A549 (cell line): Measurements from ENCODE around the gene SLC16A6. TPM values are rescaled to one million over a fixed set of nuclear protein-coding genes. Genes with fewer than 3 reads are reported as not detected.

Experiments
- ATAC-seq, 2 experiments: fragments of 200-7000 bp in 1 of 2; fragments of >200 bp in 1 of 2; cut with Nextera tagmentation in 1 of 2; cut with Tn5 transposase in 1 of 2; 3 replicates each; pipeline versions ENCODE4 v1.8.0 to v1.9.1; 2018 to 2020; ENCODE audit warnings: mild to moderate bottlenecking in 1 of 2, moderate library complexity in 1 of 2
- CTCF ChIA-PET: fragments of 300-600 bp; sonication (Branson Sonifier 250); formaldehyde crosslinking; extraction: SDS; loops from one replicate; lab custom pipeline; 2021; ENCODE audit warnings: antibody characterized with exemption, inconsistent platforms; lab: Yijun Ruan, JAX
- POLR2A ChIA-PET: fragments of 350-600 bp; formaldehyde crosslinking; extraction: SDS; loops from one replicate; lab custom pipeline; 2021; ENCODE audit warnings: antibody characterized with exemption, inconsistent platforms; lab: Yijun Ruan, JAX
- DNase-seq, 2 experiments: peaks; one replicate each; pipeline versions ENCODE4 v3.0.0 to v3.0.0-alpha.2; 2011 to 2016; ENCODE audit warnings: low read depth in 1 of 2, low spot score in 1 of 2
- FAIRE-seq: peaks from 2 replicates; lab custom pipeline; 2011; peaks lifted over from hg19 to GRCh38; lab: Jason Lieb, UNC
- H3K27ac ChIP-seq, 2 experiments: fragments of >200 bp; sonication (Bioruptor Twin); formaldehyde crosslinking; 3 replicates each; pipeline ENCODE4 v1.5.1; 2016 to 2017
- H3K4me1 ChIP-seq: fragments of >200 bp; sonication (Bioruptor Twin); formaldehyde crosslinking; 3 replicates; pipeline ENCODE4 v1.6.1; 2016
- H3K4me2 ChIP-seq: fragments of >200 bp; sonication (Bioruptor Twin); formaldehyde crosslinking; 3 replicates; pipeline ENCODE4 v1.6.1; 2016
- H3K4me3 ChIP-seq: fragments of >200 bp; sonication (Bioruptor Twin); formaldehyde crosslinking; 3 replicates; pipeline ENCODE4 v1.5.1; 2016
- H3K9me3 ChIP-seq: fragments of >200 bp; sonication (Bioruptor Twin); formaldehyde crosslinking; 3 replicates; pipeline ENCODE4 v1.6.1; 2016
- BHLHE40 ChIP-seq: IDR thresholded peaks from 2 replicates; pipeline ENCODE4 v1.6.1; 2012; ENCODE audit warnings: low read depth, low read length, inconsistent platforms
- CBX2 ChIP-seq: fragments of 200-600 bp; sonication (generic); IDR thresholded peaks from 2 replicates; pipeline ENCODE4 v1.6.1; 2016; ENCODE audit warnings: low read depth, mild to moderate bottlenecking, borderline replicate concordance
- CEBPB ChIP-seq, 2 experiments: fragments of >200 bp in 1 of 2; sonication (Bioruptor Twin) in 1 of 2; formaldehyde crosslinking in 1 of 2; IDR thresholded peaks; 2 replicates each; pipeline ENCODE4 v1.6.1; 2012 to 2016
- CHD2 ChIP-seq: fragments of 150-350 bp; IDR thresholded peaks from 2 replicates; pipeline ENCODE4 v1.6.1; 2014; ENCODE audit warnings: low read length; ENCODE audit not compliant: partially characterized antibody
- EHMT2 ChIP-seq: fragments of 200-600 bp; sonication (generic); IDR thresholded peaks from 2 replicates; pipeline ENCODE4 v1.6.1; 2016; ENCODE audit warnings: antibody characterized with exemption, low read depth, mild to moderate bottlenecking, moderate library complexity
- FOSB ChIP-seq: fragments of 250-450 bp; sonication (Bioruptor Pico); IDR thresholded peaks from 2 replicates; pipeline ENCODE4 v1.5.0; 2020; ENCODE audit warnings: mild to moderate bottlenecking, moderate library complexity
- FOSL2 ChIP-seq, 2 experiments: fragments of 450-650 bp in 1 of 2; fragments of >200 bp in 1 of 2; sonication (Bioruptor Twin) in 1 of 2; formaldehyde crosslinking; IDR thresholded peaks; 2 replicates each; pipeline versions ENCODE4 v1.5.0 to v1.6.1; 2016 to 2020; ENCODE audit warnings: mild to moderate bottlenecking in 1 of 2, moderate library complexity in 1 of 2
- FOXS1 ChIP-seq: fragments of 250-450 bp; sonication (Bioruptor Pico); IDR thresholded peaks from 2 replicates; pipeline ENCODE4 v1.5.0; 2020; ENCODE audit warnings: mild to moderate bottlenecking, moderate library complexity
- HEYL ChIP-seq: fragments of 250-450 bp; sonication (Bioruptor Pico); IDR thresholded peaks from 2 replicates; pipeline ENCODE4 v1.8.0; 2021; ENCODE audit warnings: mild to moderate bottlenecking, moderate library complexity
- HOXA7 ChIP-seq: fragments of 250-450 bp; sonication (Bioruptor Pico); IDR thresholded peaks from 2 replicates; pipeline ENCODE4 v1.5.0; 2020; ENCODE audit warnings: mild to moderate bottlenecking, moderate library complexity
- HOXB5 ChIP-seq: fragments of 250-450 bp; sonication (Bioruptor Pico); IDR thresholded peaks from 2 replicates; pipeline ENCODE4 v1.5.0; 2020; ENCODE audit warnings: mild to moderate bottlenecking, moderate library complexity
- JUN ChIP-seq, 2 experiments: fragments of >200 bp; sonication (Bioruptor Twin); formaldehyde crosslinking; IDR thresholded peaks; 2 replicates in 1 of 2; 3 replicates in 1 of 2; pipeline ENCODE4 v1.6.1; 2016 to 2017
- JUNB ChIP-seq: fragments of >200 bp; sonication (Bioruptor Twin); formaldehyde crosslinking; IDR thresholded peaks from 2 replicates; pipeline ENCODE4 v1.6.1; 2016
- KDM1A ChIP-seq: fragments of 200-600 bp; sonication (generic); IDR thresholded peaks from 2 replicates; pipeline ENCODE4 v1.6.1; 2016; ENCODE audit warnings: low read depth, mild to moderate bottlenecking
- MYC ChIP-seq: IDR thresholded peaks from 2 replicates; pipeline ENCODE4 v1.6.1; 2012; ENCODE audit warnings: mild to moderate bottlenecking, inconsistent platforms, low read length, improper control_type of control experiment, borderline replicate concordance
- NPAS2 ChIP-seq: fragments of 250-450 bp; sonication (Bioruptor Pico); IDR thresholded peaks from 2 replicates; pipeline ENCODE4 v1.8.0; 2022; ENCODE audit warnings: mild to moderate bottlenecking, moderate library complexity, borderline replicate concordance
- POLR2A ChIP-seq: IDR thresholded peaks from 2 replicates; pipeline ENCODE4 v1.6.1; 2012; ENCODE audit warnings: mild to moderate bottlenecking, low read length
- POLR2AphosphoS2 ChIP-seq: conservative IDR thresholded peaks from 2 replicates; pipeline ENCODE4 v1.6.1; 2012; ENCODE audit warnings: low read length, improper control_type of control experiment, inconsistent platforms
- RAD21 ChIP-seq, 2 experiments: fragments of >200 bp in 1 of 2; sonication (Bioruptor Twin) in 1 of 2; formaldehyde crosslinking in 1 of 2; IDR thresholded peaks in 1 of 2; conservative IDR thresholded peaks in 1 of 2; 2 replicates in 1 of 2; 3 replicates in 1 of 2; pipeline ENCODE4 v1.6.1; 2012 to 2018; ENCODE audit warnings: inconsistent platforms in 1 of 2
- RCOR1 ChIP-seq: fragments of 150-350 bp; IDR thresholded peaks from 2 replicates; pipeline ENCODE4 v1.6.1; 2014; ENCODE audit warnings: antibody characterized with exemption, low read length, low read depth
- SMC3 ChIP-seq: fragments of >200 bp; sonication (Bioruptor Twin); formaldehyde crosslinking; IDR thresholded peaks from 3 replicates; pipeline ENCODE4 v1.6.1; 2018; ENCODE audit warnings: inconsistent platforms
- TFCP2L1 ChIP-seq: fragments of 250-450 bp; sonication (Bioruptor Pico); IDR thresholded peaks from 2 replicates; pipeline ENCODE4 v1.5.0; 2021; ENCODE audit warnings: mild to moderate bottlenecking
- WGBS: methylation state at CpG from one replicate; pipeline ENCODE4 v1.1.6; 2017; ENCODE audit errors: missing lambda C conversion rate; 5-methylcytosine and 5-hydroxymethylcytosine counted together
- polyA plus RNA-seq, 4 experiments: library from polyadenylated mRNA; depleted of rRNA in 3 of 4; stranded (reverse); fragments of >200 nt; fragmentation: RNase III in 1 of 4; extraction: RNeasy Plus Mini Kit Qiagen cat#74134 plus additional on column Dnase treatment in 1 of 4; gene quantifications; 2 replicates in 3 of 4; 3 replicates in 1 of 4; pipeline ENCODE4 v1.2.3, GENCODE V29; 2011 to 2017
- TF ChIP-seq, protein P1 (sequence below): fragments of 450-650 bp; IDR thresholded peaks from 2 replicates; pipeline ENCODE4 v1.6.1; 2014; ENCODE audit warnings: antibody characterized with exemption
- TF ChIP-seq, protein P2 (sequence below): IDR thresholded peaks from 2 replicates; pipeline ENCODE4 v1.6.1; 2012
- TF ChIP-seq, protein P3 (sequence below): IDR thresholded peaks from 2 replicates; pipeline ENCODE4 v1.6.1; 2012; ENCODE audit warnings: low read depth, borderline replicate concordance
- TF ChIP-seq, protein P4 (sequence below): fragments of 150-350 bp; IDR thresholded peaks from 2 replicates; pipeline ENCODE4 v1.6.1; 2014; ENCODE audit warnings: low read depth, mild to moderate bottlenecking, low read length

The SLC16A6 gene
- polyA plus RNA-seq, 2 of the 4 experiments (the other 2 are of a cell fraction), result 0.17 to 0.52 TPM

DNA sequence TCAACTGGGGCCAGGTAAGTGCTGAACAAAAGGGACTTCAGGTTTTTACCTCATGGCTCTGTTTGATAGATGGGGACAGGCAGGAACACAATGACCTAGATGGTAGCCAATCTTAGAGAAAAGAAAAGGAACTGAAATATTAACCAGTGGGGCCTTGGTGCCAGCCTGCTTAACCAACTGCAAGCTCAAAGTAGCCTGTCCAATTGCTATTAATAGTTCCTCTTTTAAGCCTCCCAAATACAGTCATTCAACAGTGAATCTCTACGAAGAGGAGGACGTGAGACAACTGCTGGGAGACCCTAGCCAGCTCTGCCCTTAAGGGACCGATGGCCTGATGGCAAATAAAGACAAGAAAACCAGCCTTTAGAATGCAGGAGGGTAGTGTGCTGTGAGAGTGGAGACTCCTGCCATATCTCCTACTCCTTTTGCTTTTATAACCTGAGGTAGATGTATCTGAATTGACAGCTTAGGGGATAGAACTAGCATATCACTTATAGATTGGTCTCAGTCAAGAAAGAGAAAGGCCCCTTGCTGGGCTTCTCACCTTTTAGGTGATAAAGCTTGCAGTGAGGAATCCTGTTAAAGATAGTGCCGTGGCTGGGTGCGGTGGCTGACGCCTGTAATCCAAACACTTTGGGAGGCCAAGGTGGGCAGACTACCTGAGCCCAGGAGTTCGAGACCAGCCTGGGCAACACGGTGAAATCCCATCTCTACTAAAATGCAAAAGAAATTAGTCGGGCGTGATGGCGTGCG, 28.7 kb upstream of the SLC16A6 start:
- WGBS, result 83% methylated on average over 12 of the region's 12 CpGs
- peaks cover 11% of the 10 kb centered on the region for H3K4me1 ChIP-seq
- DNase-seq (no peak), ATAC-seq (no peak), FAIRE-seq (no peak)
- TF ChIP-seq POLR2AphosphoS2 (no peak), EHMT2 (no peak), FOXS1 (CRISPR knock-in tag) (no peak), HEYL (no peak), BHLHE40 (no peak), RAD21 (conservative IDR thresholded peaks at IDR 0.05 in 1 of 2, IDR thresholded peaks at IDR 0.05 in 1 of 2) (no peak), FOSB (CRISPR knock-in tag) (no peak)
- TF ChIP-seq, protein P1, sequence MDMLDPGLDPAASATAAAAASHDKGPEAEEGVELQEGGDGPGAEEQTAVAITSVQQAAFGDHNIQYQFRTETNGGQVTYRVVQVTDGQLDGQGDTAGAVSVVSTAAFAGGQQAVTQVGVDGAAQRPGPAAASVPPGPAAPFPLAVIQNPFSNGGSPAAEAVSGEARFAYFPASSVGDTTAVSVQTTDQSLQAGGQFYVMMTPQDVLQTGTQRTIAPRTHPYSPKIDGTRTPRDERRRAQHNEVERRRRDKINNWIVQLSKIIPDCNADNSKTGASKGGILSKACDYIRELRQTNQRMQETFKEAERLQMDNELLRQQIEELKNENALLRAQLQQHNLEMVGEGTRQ, result no peak
- CTCF ChIA-PET, result interaction anchor here (1.0 to 2.8 kb wide), 3 partner anchors 10 to 112 kb away, joined by 4 to 11 read pairs (median 8); no protein-coding TSS in a partner anchor
- H3K4me2 ChIP-seq, result no peak overlapping the region
- no peak overlapping the region for H3K27ac ChIP-seq
- POLR2A ChIA-PET, result no interaction called here
- no peak overlapping the region for H3K4me3 ChIP-seq
- no peaks in the 10 kb centered on the region for H3K9me3 ChIP-seq

DNA sequence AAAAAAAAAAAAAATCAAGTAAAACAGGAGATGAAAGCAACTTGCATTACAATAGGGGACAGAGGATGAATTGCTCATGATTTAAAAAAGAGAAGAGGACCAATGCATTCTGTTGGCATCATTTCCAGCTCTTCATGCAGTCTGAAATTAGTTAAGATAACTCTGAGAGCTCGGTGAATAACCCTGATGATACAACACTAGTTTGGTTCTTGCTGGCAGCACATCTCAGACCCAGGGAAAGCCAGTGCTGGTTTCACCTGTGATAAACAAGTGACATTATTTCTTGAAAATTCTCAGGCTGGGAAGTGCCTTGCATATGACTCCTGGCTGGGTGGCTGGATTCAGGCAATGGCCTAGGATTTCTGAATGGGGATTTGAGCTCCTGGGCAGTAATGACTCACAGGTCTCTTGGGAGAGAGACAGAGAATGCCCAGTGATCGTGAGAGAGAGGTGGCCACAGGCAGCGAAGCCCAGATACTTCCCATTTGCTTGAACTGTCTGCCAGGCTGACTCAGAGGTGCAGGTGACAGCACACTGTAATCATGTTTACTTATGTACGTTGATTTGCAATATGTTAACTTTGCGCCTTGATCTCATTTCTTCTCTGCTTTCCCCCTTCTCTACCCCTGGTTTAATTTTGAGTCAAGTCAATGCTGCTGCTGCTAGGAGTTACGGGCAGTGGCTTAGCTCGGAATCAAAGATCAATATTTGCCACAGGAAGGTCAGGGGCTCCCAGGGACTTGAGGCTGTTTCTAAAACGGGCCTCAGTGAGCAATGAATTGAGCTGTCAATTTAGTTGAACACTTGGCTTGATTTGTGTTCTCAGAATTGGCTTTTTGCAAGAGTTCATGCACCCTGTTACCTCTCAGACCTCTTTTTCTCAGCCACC, 27.4 kb upstream of the SLC16A6 start:
- CTCF ChIA-PET, result interaction anchor here (0.6 to 2.6 kb wide), 7 partner anchors 10 to 118 kb away, joined by 3 to 11 read pairs (median 3); no protein-coding TSS in a partner anchor
- 35% methylated on average over 8 of the region's 8 CpGs for WGBS
- H3K4me2 ChIP-seq, result peak overlapping the region; percentile 11; the same call in 2 of the 3 replicates
- H3K9me3 ChIP-seq, result no peaks in the 10 kb centered on the region
- peaks cover 11% of the 10 kb centered on the region for H3K4me1 ChIP-seq
- no peak for FAIRE-seq
- POLR2A ChIA-PET, result interaction anchor here (1.2 kb wide), 1 partner anchor 27 kb away, joined by 3 read pairs; the partner anchor contains the start of gene ARSG
- TF ChIP-seq JUNB, result 0 out of 2 replicates have a peak, but pooled peaks have one; percentile 21
- TF ChIP-seq, protein P2, sequence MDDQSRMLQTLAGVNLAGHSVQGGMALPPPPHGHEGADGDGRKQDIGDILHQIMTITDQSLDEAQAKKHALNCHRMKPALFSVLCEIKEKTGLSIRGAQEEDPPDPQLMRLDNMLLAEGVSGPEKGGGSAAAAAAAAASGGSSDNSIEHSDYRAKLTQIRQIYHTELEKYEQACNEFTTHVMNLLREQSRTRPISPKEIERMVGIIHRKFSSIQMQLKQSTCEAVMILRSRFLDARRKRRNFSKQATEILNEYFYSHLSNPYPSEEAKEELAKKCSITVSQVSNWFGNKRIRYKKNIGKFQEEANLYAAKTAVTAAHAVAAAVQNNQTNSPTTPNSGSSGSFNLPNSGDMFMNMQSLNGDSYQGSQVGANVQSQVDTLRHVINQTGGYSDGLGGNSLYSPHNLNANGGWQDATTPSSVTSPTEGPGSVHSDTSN, result no peak
- TF ChIP-seq FOSL2 (IDR thresholded peaks at IDR 0.05), result no peak
- peak; percentile 54 for TF ChIP-seq FOSL2 (CRISPR knock-in tag; IDR thresholded peaks at IDR 0.05)
- no peak for TF ChIP-seq HOXA7 (CRISPR knock-in tag)
- TF ChIP-seq JUN (IDR thresholded peaks at IDR 0.05), result no peak
- no peak for TF ChIP-seq NPAS2 (CRISPR knock-in tag)
- TF ChIP-seq RCOR1, result no peak
- no peak overlapping the region for H3K4me3 ChIP-seq
- peak; percentile 43 to 53 for DNase-seq
- ATAC-seq, result peak; percentile 67 to 84
- no peak overlapping the region for H3K27ac ChIP-seq

DNA sequence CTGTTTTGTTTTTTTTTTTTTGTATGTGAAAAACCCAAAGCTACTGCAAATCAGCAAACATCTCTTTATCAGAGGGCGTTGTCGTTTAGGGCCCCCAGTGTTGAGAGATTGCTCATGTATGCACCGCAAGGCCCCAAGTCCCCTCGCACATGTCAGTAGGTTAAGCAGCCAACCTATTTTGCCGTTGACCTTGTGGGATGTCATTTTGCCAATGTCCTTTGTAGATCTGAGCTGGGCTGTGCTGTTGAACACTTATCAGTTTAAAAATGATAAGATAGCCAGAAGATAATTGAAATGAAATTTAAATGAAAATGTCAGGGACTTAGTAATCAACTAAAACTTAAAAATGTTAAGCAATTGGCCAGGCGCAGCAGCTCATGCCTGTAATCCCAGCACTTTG, 26.5 kb upstream of the SLC16A6 start:
- ATAC-seq, result no peak
- no peak for FAIRE-seq
- Histone ChIP-seq H3K4me3 (no peak overlapping the region), H3K27ac (no peak overlapping the region), H3K9me3 (no peaks in the 10 kb centered on the region), H3K4me1 (peaks cover 15% of the 10 kb centered on the region), H3K4me2 (no peak overlapping the region)
- DNase-seq, result no peak
- ChIA-PET CTCF (interaction anchor here (0.6 to 2.6 kb wide), 5 partner anchors 11 to 119 kb away, joined by 3 to 11 read pairs (median 4); no protein-coding TSS in a partner anchor), POLR2A (interaction anchor here (1.2 kb wide), 1 partner anchor 26 kb away, joined by 3 read pairs; the partner anchor contains the start of gene ARSG)
- WGBS, result 87% methylated on average over 6 of the region's 6 CpGs
- TF ChIP-seq MYC (no peak), CEBPB (IDR thresholded peaks at IDR 0.05) (no peak), TFCP2L1 (CRISPR knock-in tag) (no peak), CBX2 (no peak), HOXB5 (CRISPR knock-in tag) (no peak), CHD2 (no peak), KDM1A (no peak), SMC3 (no peak), POLR2A (no peak)
- TF ChIP-seq, protein P3, sequence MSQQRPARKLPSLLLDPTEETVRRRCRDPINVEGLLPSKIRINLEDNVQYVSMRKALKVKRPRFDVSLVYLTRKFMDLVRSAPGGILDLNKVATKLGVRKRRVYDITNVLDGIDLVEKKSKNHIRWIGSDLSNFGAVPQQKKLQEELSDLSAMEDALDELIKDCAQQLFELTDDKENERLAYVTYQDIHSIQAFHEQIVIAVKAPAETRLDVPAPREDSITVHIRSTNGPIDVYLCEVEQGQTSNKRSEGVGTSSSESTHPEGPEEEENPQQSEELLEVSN, result no peak
- TF ChIP-seq, protein P4, sequence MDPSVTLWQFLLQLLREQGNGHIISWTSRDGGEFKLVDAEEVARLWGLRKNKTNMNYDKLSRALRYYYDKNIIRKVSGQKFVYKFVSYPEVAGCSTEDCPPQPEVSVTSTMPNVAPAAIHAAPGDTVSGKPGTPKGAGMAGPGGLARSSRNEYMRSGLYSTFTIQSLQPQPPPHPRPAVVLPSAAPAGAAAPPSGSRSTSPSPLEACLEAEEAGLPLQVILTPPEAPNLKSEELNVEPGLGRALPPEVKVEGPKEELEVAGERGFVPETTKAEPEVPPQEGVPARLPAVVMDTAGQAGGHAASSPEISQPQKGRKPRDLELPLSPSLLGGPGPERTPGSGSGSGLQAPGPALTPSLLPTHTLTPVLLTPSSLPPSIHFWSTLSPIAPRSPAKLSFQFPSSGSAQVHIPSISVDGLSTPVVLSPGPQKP, result no peak
